Mesothelial cell of epicardium (in vitro differentiated cells): ENCODE results near the gene CDK2. TPM values are rescaled to one million over a fixed set of nuclear protein-coding genes. Genes with fewer than 3 reads are reported as not detected.
"Not testable (repeated sequence)": the region's sequence is repeated elsewhere in the genome, so short reads cannot be mapped to it uniquely, and the experiment has no call there.

Source experiments
- DNase-seq, 2 experiments: peaks; one replicate each; pipeline ENCODE4 v3.0.0; 2021; ENCODE audit warnings: low spot score in 2 of 2; ENCODE audit not compliant: unreplicated experiment in 2 of 2
- H3K27ac Mint-ChIP-seq: 2 replicates; pipeline ENCODE4 v1.8.0; 2021; ENCODE audit warnings: mixed read lengths
- H3K27me3 Mint-ChIP-seq: 2 replicates; pipeline ENCODE4 v1.8.0; 2021; ENCODE audit warnings: low read depth, mixed read lengths
- H3K36me3 Mint-ChIP-seq: 2 replicates; pipeline ENCODE4 v1.8.0; 2021; ENCODE audit warnings: mixed read lengths
- H3K4me1 Mint-ChIP-seq: 2 replicates; pipeline ENCODE4 v1.8.0; 2021; ENCODE audit warnings: mixed read lengths
- H3K4me3 Mint-ChIP-seq: 2 replicates; pipeline ENCODE4 v1.8.0; 2021; ENCODE audit warnings: mild to moderate bottlenecking, moderate library complexity, mixed read lengths
- H3K9me3 Mint-ChIP-seq: 2 replicates; pipeline ENCODE4 v1.8.0; 2021; ENCODE audit warnings: mixed read lengths
- total RNA-seq: library from RNA; stranded (reverse); gene quantifications from 3 replicates; pipeline ENCODE4 v1.2.1, GENCODE V29; 2021
- TF ChIP-seq, protein P1 (sequence below): fragments of 200-600 bp; sonication (generic); IDR thresholded peaks from one replicate; pipeline ENCODE4 v1.5.0; 2021; ENCODE audit warnings: antibody characterized with exemption; ENCODE audit not compliant: unreplicated experiment

CDK2 gene
- total RNA-seq, 1 donor from 2014 or later: 52.4 TPM

DNA sequence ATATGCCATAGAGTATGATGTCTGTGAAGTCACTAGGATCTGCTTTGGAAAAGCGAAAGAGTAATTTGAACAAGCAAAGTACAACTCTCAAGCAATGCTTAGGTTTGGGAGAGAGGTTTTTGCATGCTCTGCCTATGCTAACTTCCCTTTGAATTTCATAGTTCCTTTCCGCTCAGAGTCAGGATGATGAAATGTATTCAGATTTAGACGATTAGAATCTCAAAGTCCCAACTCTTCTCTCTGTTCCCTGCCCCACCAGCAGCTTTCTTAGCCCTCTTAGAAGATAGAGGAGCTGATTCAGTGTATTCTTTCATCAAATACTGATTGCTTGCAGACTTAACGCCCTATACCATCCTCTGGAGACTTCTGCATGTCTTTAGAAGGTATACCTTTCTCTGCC, 18.7 kb downstream of the CDK2 start:
- Mint-ChIP-seq H3K4me3 (no peak overlapping the region), H3K36me3 (peaks cover 27% of the 10 kb centered on the region), H3K27ac (no peak overlapping the region), H3K27me3 (no peaks in the 10 kb centered on the region), H3K4me1 (no peaks in the 10 kb centered on the region), H3K9me3 (no peaks in the 10 kb centered on the region)
- no peak for DNase-seq
- TF ChIP-seq, protein P1, sequence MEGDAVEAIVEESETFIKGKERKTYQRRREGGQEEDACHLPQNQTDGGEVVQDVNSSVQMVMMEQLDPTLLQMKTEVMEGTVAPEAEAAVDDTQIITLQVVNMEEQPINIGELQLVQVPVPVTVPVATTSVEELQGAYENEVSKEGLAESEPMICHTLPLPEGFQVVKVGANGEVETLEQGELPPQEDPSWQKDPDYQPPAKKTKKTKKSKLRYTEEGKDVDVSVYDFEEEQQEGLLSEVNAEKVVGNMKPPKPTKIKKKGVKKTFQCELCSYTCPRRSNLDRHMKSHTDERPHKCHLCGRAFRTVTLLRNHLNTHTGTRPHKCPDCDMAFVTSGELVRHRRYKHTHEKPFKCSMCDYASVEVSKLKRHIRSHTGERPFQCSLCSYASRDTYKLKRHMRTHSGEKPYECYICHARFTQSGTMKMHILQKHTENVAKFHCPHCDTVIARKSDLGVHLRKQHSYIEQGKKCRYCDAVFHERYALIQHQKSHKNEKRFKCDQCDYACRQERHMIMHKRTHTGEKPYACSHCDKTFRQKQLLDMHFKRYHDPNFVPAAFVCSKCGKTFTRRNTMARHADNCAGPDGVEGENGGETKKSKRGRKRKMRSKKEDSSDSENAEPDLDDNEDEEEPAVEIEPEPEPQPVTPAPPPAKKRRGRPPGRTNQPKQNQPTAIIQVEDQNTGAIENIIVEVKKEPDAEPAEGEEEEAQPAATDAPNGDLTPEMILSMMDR: no peak

DNA sequence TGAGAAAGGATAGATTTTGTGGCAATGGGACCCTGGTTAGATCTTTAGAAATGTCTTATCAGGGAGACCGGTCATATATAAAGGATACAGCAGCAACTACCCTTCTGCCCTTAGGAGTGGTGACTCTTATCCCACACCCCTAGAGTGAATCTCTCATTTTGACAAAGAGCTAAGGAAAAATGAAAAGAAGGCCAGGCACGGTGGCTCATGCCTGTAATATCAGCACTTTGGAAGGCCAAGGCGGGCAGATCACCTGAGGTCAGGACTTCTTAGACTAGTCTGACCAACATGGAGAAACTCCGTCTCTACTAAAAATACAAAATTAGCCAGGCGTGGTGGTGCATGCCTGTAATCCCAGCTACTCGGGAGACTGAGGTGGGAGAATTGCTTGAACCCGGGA, 19.3 kb downstream of the CDK2 start:
- H3K4me3 Mint-ChIP-seq, H3K9me3 Mint-ChIP-seq, DNase-seq, H3K27ac Mint-ChIP-seq, H3K4me1 Mint-ChIP-seq, H3K27me3 Mint-ChIP-seq: not testable (repeated sequence)
- H3K36me3 Mint-ChIP-seq: peaks cover 28% of the 10 kb centered on the region

DNA sequence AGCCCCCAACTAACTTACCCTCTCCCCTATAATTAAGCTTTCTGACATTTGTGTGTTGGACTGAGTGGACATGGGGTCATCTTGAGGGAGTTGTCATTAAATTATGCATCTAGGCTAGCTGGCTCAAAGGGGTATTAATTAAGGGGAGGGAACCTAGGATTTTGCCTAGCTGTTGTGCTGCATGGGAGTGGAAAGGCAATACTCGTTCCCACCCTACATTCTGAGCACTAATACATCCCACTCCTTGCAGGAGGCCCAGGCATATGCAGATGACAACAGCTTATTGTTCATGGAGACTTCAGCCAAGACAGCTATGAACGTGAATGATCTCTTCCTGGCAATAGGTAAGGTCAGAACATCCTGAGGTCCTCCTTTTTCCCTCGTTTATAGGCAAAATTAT, 24.5 kb downstream of the CDK2 start:
- H3K36me3 Mint-ChIP-seq: peaks cover 42% of the 10 kb centered on the region
- no peaks in the 10 kb centered on the region for H3K4me1 Mint-ChIP-seq
- H3K27me3 Mint-ChIP-seq: no peaks in the 10 kb centered on the region
- no peak overlapping the region for H3K4me3 Mint-ChIP-seq
- H3K9me3 Mint-ChIP-seq: no peaks in the 10 kb centered on the region
- H3K27ac Mint-ChIP-seq: no peak overlapping the region
- TF ChIP-seq, protein P1: no peak
- no peak for DNase-seq

DNA sequence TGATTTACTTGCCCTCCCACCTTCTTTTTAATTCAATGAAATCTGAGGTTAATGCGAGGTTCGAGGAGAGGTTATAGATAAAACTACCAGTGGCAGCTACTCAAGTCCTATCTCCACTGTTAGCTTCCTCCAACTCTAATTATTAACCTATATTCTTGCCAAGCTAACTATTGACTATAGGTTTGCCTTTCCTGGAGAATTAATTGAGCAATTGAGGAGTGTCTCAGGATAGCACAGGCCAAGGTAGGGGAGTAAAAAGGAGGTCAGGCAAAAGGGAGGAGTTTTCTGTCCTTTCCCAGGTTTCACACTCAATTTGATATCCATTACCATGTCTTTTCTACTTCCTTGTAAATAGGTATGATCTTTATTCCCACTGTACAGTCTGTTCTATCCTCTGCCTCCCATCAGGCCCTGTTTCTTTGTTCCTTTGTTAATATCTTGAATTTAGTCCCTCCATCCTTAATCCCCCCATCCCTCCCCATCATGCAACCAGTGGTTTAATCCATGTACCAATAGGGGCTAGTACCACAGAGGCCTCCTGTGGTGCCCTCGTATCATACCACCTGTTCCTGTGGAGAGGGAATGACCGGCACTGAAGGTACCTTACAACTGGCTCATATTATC, 26.7 kb downstream of the CDK2 start:
- H3K4me1 Mint-ChIP-seq: peaks cover 11% of the 10 kb centered on the region
- no peak for DNase-seq
- H3K27ac Mint-ChIP-seq: no peak overlapping the region
- peaks cover 42% of the 10 kb centered on the region for H3K36me3 Mint-ChIP-seq
- H3K9me3 Mint-ChIP-seq: no peaks in the 10 kb centered on the region
- TF ChIP-seq, protein P1: no peak
- H3K4me3 Mint-ChIP-seq: no peak overlapping the region
- H3K27me3 Mint-ChIP-seq: no peaks in the 10 kb centered on the region

DNA sequence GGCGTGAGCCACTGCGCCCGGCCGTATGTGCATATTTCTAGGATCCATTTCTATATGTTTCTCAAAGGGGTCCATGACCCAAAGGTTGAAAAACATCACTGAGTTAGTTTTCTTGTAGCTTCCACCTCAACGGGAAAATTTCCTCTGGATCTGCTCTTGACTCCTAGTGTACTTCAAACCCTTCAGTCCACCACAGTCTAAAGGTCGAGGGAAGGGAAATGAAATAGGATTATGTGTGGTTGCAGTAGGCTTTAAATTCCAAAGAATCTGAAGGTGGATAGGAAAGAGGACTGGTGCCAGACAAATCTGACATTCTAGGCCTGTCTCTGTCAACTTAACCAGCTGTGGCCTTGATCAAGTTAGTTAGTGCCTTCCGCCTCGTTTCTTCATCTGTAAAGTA, 28.7 kb downstream of the CDK2 start:
- TF ChIP-seq, protein P1: no peak
- no peaks in the 10 kb centered on the region for H3K27me3 Mint-ChIP-seq
- no peak for DNase-seq
- H3K27ac Mint-ChIP-seq: no peak overlapping the region
- peaks cover 30% of the 10 kb centered on the region for H3K36me3 Mint-ChIP-seq
- H3K9me3 Mint-ChIP-seq: no peaks in the 10 kb centered on the region
- no peak overlapping the region for H3K4me3 Mint-ChIP-seq
- peaks cover 11% of the 10 kb centered on the region for H3K4me1 Mint-ChIP-seq

DNA sequence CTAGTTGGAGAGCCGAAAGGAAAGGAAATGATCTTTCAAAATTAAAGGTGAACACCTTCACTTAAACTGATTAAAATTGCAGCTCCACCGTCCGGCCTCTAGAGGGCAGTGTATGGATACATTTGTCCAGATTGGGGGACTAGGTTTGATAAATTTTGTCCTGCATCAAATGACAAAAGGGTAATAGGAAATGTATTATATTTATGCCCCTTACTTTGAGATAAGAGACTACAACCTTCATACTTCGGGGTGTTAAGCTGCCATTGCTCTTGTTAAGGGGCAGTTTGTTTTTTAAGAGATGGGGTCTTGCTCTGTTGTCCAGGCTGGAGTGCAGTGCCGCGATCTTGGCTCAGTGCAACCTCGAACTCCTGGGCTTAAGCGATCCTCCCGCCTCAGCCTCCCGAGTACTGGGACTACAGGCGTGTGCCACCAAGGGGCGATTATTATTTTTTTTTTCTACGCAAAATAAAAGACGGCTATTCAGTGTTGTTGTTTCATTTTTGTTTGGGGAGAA, 29.6 kb downstream of the CDK2 start:
- Mint-ChIP-seq H3K27ac (peak overlapping the region; percentile 95), H3K9me3 (no peaks in the 10 kb centered on the region), H3K4me1 (peaks cover 11% of the 10 kb centered on the region), H3K4me3 (peak overlapping the region; percentile 98), H3K36me3 (peaks cover 21% of the 10 kb centered on the region), H3K27me3 (no peaks in the 10 kb centered on the region)
- DNase-seq: peak in 1 of 2 experiments; percentile 48
- TF ChIP-seq, protein P1: peak; percentile 79
